Pancreas (tissue), 10 donors: ENCODE measurements around the gene CDC42SE2. TPM values are rescaled to one million over a fixed set of nuclear protein-coding genes. Genes with fewer than 3 reads are reported as not detected.

Experiments used
- ATAC-seq, 4 donors: fragments of 200-7000 bp; cut with Tn5 transposase; one replicate each; pipeline versions ENCODE4 v1.8.0 to v1.9.1; 2020; ENCODE audit warnings: mild to moderate bottlenecking in 4 of 4, moderate library complexity in 4 of 4
- DNase-seq, 6 donors: peaks; one replicate each; pipeline ENCODE4 v3.0.0-alpha.2; 2020
- FAIRE-seq: peaks from 2 replicates; lab custom pipeline; 2012; peaks lifted over from hg19 to GRCh38; lab: Jason Lieb, UNC
- H3K27ac ChIP-seq, 4 donors: fragments of 200-600 bp; sonication (generic); 1 replicate in 3 of 4; 2 replicates in 1 of 4; pipeline versions ENCODE4 v1.5.0 to v1.8.0; 2020
- H3K27me3 ChIP-seq, 4 donors: fragments of 200-600 bp; one replicate each; pipeline ENCODE4 v1.8.0; 2021
- H3K36me3 ChIP-seq, 3 donors: fragments of 200-600 bp; sonication (generic) in 1 of 3; one replicate each; pipeline versions ENCODE4 v1.5.0 to v1.8.0; 2020 to 2021
- H3K4me1 ChIP-seq, 3 donors: fragments of 200-600 bp; one replicate each; pipeline ENCODE4 v1.8.0; 2021
- H3K4me3 ChIP-seq, 4 donors: fragments of 200-600 bp; sonication (generic) in 2 of 4; one replicate each; pipeline versions ENCODE4 v1.5.0 to v1.8.0; 2020 to 2021
- H3K9me3 ChIP-seq, 4 donors: fragments of 200-600 bp; one replicate each; pipeline ENCODE4 v1.8.0; 2021
- CTCF ChIP-seq, 4 donors: fragments of 200-600 bp; sonication (generic) in 3 of 4; IDR thresholded peaks; one replicate each; pipeline versions ENCODE4 v1.5.0 to v1.8.0; 2021; ENCODE audit warnings: antibody characterized with exemption in 4 of 4
- WGBS, 2 donors: extraction: QIAGEN DNeasy Blood & Tissue Kit; methylation state at CpG; one replicate each; pipeline ENCODE4 v1.1.7; 2013; 5-methylcytosine and 5-hydroxymethylcytosine counted together
- intact Hi-C, 3 donors: fragments of 100-400 bp; cut with DNase I; formaldehyde crosslinking; loops; one replicate each; pipeline versions ENCODE4 v1.11.1 to v1.14.2; 2022
- polyA plus RNA-seq, 2 donors: library from polyadenylated mRNA; stranded (reverse); fragments of 200-250 nt; gene quantifications; one replicate each; pipeline ENCODE4 v1.2.3, GENCODE V29; 2013
- total RNA-seq, 6 donors: library from RNA; stranded (reverse); fragmentation: NEBNext Ultra II Directional in 4 of 6; extraction: Animal tissue kit (Norgen Biotek cat#: 25700) in 4 of 6; gene quantifications; one replicate each; pipeline versions ENCODE4 v1.2.1 to v1.2.4, GENCODE V29; 2021 to 2023
- donor health status: healthy with polysubstance abuse.
- donor health status: DM: no; HTN: no; CAD: no; lungs with moderate emphysema.
- donor health status: DM: no; HTN: no; CAD: no.
- donor health status: control.
- donor health status: control.
- donor health status: Bipolar disorder and iron deficiency.
- donor health status: DM: yes; HTN: yes; CAD: no.
- donor health status: DM: no; HTN: no; CAD: no.
- donor health status: DM: no; HTN: no; CAD: no.
- donor health status: DM: yes; HTN: yes; CAD: no.

CDC42SE2 gene
- total and polyA plus RNA-seq, 8 donors: 10.7 to 30.5 (median 20.3) TPM

GRCh38 chr5:131406975-131407638 is 143.3 kb downstream of the CDC42SE2 start:
- intact Hi-C loops: loop anchor here in 1 of 3 donors (10.0 kb wide), 1 partner anchor 232 kb away; the partner anchor contains the start of gene LYRM7
- no peak for FAIRE-seq
- H3K9me3 ChIP-seq: no peaks in the 10 kb centered on the region
- DNase-seq: peak in 2 of 6 donors; percentile 20 to 40
- no peaks in the 10 kb centered on the region for H3K36me3 ChIP-seq
- no peak overlapping the region for H3K27ac ChIP-seq
- no peak for TF ChIP-seq CTCF (IDR thresholded peaks at IDR 0.05)
- no peaks in the 10 kb centered on the region for H3K27me3 ChIP-seq
- peaks cover 0 to 5% (median 0%) of the 10 kb centered on the region in 3 donors for H3K4me1 ChIP-seq
- peak; percentile 70 to 83 (median 76) for ATAC-seq
- 54 to 58% methylated on average over 6 of the region's 6 CpGs for WGBS, 2 donors
- H3K4me3 ChIP-seq: no peak overlapping the region

- 91 to 92% methylated on average over 4 of the region's 4 CpGs for WGBS, 2 donors
- intact Hi-C loops: no loop called here
- no peak for TF ChIP-seq CTCF (IDR thresholded peaks at IDR 0.05)
- Histone ChIP-seq H3K27ac (no peak overlapping the region), H3K4me1 (no peaks in the 10 kb centered on the region), H3K9me3 (no peaks in the 10 kb centered on the region), H3K4me3 (no peak overlapping the region), H3K36me3 (no peaks in the 10 kb centered on the region), H3K27me3 (no peaks in the 10 kb centered on the region)
- FAIRE-seq (no peak), DNase-seq (no peak), ATAC-seq (no peak)
Measured at GRCh38 chr5:131413605-131414559, 150.0 kb downstream of the CDC42SE2 start.

- FAIRE-seq (no peak), ATAC-seq (no peak), DNase-seq (no peak)
- no peak for TF ChIP-seq CTCF (IDR thresholded peaks at IDR 0.05)
- H3K27me3 ChIP-seq: no peaks in the 10 kb centered on the region
- no peaks in the 10 kb centered on the region for H3K36me3 ChIP-seq
- WGBS, 2 donors: 44 to 52% methylated on average over 3 of the region's 3 CpGs
- no peak overlapping the region for H3K27ac ChIP-seq
- intact Hi-C loops: no loop called here
- no peak overlapping the region for H3K4me3 ChIP-seq
- H3K9me3 ChIP-seq: no peaks in the 10 kb centered on the region
- no peaks in the 10 kb centered on the region for H3K4me1 ChIP-seq
Measured at GRCh38 chr5:131416729-131417128, 152.9 kb downstream of the CDC42SE2 start.

- ATAC-seq: peak in 3 of 4 donors; percentile 84 to 92 (median 86)
- Histone ChIP-seq H3K4me3 (no peak overlapping the region), H3K27me3 (no peaks in the 10 kb centered on the region), H3K4me1 (no peaks in the 10 kb centered on the region), H3K27ac (no peak overlapping the region), H3K9me3 (no peaks in the 10 kb centered on the region), H3K36me3 (no peaks in the 10 kb centered on the region)
- WGBS, 2 donors: 11 to 15% methylated on average over 7 of the region's 7 CpGs
- intact Hi-C loops: no loop called here
- FAIRE-seq: no peak
- peak; percentile 65 to 84 (median 74) for TF ChIP-seq CTCF (IDR thresholded peaks at IDR 0.05)
- DNase-seq: peak; percentile 40 to 91 (median 67)
Measured at GRCh38 chr5:131417240-131417869, 153.5 kb downstream of the CDC42SE2 start.
